HS-27A (cell line): ENCODE measurements around the gene OSGEP.

ENCODE experiments used
- DNase-seq: peaks from one replicate; pipeline ENCODE4 v3.0.0-alpha.2; 2012; ENCODE audit warnings: low read depth, missing footprints

Gene OSGEP

DNA sequence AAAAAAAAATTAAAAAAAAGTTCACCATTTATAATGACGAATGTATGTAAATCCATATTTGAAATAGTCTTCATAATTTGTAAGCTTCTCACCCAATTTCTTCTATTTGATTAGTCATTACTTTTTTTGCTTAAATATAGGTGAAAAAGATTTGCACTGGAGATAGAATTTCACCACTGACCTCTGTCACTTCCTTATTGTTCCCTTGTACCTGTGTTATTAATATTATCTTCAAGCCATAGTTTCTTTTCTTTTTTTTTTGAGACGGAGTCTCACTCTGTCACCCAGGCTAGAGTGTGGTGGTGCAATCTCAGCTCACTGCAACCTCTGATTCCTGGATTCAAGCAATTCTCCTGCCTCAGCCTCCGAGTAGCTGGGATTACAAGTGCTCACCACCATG, 57.1 kb downstream of the OSGEP start:
- no peak for DNase-seq
